MM.1S (cell line): Measurements from ENCODE around the gene SEC31B.

Experiments used
- EZH2 ChIP-seq: fragments of 300-600 bp; sonication (generic); optimal IDR thresholded peaks from 2 replicates; pipeline ENCODE3; 2017; ENCODE audit warnings: low read depth, mild to moderate bottlenecking, antibody characterized with exemption, low read length, mixed read lengths
- TF ChIP-seq, protein P1 (sequence below): fragments of 300-600 bp; sonication (generic); IDR thresholded peaks from 2 replicates; pipeline ENCODE4 v1.5.1; 2016; ENCODE audit warnings: antibody characterized with exemption, low read length, mixed read lengths

- TF ChIP-seq, protein P1, sequence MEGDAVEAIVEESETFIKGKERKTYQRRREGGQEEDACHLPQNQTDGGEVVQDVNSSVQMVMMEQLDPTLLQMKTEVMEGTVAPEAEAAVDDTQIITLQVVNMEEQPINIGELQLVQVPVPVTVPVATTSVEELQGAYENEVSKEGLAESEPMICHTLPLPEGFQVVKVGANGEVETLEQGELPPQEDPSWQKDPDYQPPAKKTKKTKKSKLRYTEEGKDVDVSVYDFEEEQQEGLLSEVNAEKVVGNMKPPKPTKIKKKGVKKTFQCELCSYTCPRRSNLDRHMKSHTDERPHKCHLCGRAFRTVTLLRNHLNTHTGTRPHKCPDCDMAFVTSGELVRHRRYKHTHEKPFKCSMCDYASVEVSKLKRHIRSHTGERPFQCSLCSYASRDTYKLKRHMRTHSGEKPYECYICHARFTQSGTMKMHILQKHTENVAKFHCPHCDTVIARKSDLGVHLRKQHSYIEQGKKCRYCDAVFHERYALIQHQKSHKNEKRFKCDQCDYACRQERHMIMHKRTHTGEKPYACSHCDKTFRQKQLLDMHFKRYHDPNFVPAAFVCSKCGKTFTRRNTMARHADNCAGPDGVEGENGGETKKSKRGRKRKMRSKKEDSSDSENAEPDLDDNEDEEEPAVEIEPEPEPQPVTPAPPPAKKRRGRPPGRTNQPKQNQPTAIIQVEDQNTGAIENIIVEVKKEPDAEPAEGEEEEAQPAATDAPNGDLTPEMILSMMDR: no peak
- TF ChIP-seq EZH2: no peak
These were observed 18.2 kb downstream of the SEC31B start for GRCh38 chr10:100501423-100501822.
